Measurements from ENCODE around the gene DCAF8. TPM values are rescaled to one million over a fixed set of nuclear protein-coding genes. Genes with fewer than 3 reads are reported as not detected.

Gene DCAF8
- total RNA-seq, 1 donor from 2014 or later, result 87.3 TPM

DNA sequence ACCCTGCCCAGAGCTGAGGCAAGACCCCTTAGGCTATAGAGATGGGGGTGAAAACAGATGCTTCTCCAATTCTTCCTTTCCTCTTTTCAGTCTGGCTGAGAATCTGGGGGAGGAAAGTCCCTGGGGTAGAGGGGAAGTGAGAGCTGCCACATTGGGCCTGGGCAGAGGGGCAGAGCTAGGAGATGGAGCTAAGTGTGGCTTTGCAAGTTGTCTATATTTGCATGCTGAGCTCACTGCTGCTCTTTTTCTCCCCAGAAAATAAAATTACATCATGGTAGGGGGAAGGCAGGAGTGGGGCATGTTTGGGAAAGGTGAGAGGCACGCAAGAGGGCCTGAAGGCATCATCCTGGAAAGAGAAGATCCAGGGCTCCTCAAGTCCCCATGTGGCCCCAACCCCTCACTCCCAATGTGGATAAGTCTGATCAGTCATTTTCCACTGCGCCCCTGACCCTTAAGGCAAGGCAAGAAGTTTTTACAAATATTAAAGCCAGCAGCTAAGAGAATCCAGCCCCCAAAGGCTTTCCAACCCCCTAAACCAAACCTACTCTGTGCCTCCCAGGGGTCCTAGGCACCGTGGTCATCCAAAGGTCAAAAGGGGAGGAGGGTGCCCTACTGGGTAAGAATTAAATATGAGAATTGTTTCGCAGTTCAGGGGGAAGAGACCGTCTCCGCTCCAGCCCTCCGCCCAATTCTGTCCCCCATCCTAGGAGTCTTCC lies 57.7 kb downstream of the DCAF8 start:
- no peak for DNase-seq

DNA sequence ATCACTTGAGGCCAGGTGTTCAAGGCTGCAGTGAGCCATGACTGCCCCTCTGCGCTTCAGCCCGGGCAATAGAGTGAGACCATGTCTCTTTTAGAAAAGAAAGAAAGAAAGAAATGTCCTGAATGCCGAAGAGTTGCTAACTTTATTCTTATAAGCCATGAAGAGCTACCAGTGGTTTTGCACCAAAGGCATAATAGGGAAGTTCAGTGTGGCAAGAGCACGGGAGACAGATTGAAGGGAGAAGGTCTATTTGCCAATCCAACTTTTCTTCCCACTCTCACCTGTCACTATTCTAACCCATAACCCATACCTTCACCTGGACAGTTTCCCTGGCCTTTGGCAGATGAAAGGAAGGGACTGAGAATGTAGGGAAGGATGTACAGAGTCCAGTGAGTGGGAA lies 61.6 kb downstream of the DCAF8 start:
- no peak for DNase-seq

DNA sequence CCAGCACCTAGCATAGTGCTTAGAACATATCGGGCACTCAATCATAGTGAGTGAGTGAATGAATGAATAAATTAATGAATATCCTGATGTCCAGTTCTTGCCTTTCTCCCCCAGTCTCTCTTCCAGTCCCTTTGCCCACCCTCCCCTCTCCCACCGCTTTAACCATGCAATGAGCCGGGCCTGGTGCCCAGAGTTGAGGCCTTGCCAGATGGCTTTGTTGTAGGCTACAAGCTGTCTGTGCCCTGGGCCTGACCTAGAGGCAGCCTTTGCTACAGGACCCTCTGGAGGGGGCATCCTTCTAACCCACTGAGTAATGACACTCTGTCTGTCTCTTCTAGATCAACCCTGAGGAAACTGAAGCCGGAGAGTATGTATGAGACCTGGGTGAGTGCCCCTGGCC lies 65.1 kb downstream of the DCAF8 start:
- DNase-seq, result no peak

DNA sequence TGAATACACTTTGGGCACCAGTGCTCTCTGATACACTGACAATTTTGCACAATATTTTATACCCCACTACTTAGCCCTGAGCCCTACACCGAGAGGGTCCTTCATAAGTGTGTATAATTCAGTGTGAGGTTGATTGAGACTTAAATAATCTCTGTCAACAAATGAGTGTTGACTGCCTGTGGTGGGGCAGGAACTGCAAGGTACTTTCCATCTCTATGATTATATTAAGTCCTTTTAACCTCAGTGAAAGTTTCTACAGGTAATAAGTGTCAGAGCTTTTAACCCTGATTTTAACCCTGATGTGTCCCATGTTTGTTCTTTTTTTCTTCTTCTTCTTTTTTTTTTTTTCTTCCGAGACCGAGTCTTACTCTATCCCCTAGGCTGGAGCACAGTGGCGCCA lies 66.2 kb downstream of the DCAF8 start:
- no peak for DNase-seq

DNA sequence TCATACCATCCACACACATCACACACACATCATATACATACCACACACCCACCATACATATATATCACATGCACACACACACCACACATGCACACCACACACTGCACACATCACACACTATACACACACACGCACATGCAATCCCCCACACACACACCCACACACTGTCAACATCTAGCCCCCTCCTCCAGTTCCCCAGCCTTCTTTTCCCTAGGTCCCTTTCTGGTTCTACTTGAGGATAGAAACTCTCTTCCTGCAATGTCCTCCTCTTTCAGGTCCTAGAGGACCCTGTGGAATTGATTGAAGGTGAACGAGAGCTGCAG lies 67.7 kb downstream of the DCAF8 start:
- DNase-seq, result no peak

DNA sequence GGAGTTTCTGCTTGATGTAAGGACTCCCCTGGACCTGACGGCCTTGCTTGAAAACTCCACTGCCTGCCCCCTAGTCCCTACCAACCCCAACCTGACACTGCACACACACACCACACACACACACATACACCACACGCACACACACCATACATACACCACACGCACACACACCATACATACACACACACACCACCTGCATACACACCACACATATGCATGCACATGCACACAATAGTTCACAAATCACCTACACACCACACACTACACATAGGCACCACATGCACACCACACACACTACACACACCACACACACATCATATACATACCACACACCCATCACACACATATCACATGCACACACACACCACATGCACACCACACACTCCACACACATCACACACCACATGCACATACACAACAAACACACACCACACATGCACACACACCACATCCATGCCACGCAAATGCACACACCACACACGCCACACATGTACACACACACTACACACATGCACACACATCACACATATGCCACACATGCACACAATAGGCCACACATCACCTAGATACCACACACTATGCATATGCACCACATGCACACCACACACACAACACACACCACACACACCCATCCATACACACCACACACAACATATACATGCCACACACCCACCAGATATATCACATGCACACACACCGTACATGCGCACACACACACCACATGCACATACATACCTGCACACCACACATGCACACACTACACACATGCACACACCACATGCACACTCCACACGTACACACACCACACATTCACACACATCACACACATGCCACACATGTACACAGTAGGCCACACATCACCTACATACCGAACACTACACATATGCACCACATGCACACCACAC lies 68.3 kb downstream of the DCAF8 start:
- DNase-seq, result no peak

DNA sequence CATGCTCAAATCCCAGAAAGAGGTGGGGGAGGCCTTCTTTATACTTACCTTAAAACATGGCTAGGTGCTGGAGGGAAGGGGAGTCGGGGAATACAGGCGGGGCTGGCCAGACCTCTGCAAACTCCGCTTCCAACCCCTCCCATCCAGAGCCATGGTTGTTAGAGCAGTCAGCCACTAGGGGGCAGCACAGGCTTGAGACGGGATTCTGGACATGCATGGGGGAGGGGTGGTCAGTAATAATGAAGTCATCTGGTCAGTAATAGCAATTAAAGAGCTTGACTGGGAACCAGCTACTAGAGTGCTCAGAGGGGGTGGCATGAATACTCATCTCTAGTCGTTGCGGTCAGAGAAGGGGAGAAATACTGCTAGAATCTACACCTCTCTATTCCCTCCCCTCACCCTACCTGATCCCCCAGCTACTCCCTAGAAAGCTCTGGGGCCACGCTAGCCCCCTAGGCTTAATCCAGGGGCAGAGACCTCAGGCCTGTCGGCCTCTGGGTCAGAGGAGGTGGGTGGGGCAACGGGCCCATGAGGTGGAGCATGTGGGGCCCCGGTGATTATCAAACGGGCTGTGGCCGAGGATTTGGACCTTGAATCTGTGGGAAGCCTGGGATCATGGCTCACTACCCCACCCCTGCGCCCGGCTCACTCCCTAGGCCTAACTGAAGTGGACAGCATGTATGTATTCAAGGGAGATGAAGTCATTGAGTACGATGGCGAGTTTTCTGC lies 69.1 kb downstream of the DCAF8 start:
- DNase-seq, result peak; percentile 92

DNA sequence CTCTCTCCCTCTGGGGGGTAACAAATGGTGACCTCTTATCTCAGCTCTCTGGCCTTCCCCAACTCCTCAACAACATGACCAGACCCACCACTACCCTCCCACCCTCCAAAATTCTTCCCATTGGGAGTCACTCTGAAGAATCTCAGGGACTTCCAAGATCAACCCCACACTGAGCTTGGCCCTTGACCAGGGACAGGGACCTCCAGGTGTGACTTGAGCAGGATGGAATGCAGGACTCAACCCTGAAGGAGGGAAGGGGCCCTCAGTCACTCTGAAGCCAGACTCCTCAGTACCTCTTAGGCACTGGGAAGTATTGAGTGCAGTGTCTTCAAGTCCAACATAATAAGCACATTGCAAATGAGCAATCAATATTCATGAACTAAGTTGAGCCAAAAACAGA lies 70.1 kb downstream of the DCAF8 start:
- DNase-seq, result no peak

DNA sequence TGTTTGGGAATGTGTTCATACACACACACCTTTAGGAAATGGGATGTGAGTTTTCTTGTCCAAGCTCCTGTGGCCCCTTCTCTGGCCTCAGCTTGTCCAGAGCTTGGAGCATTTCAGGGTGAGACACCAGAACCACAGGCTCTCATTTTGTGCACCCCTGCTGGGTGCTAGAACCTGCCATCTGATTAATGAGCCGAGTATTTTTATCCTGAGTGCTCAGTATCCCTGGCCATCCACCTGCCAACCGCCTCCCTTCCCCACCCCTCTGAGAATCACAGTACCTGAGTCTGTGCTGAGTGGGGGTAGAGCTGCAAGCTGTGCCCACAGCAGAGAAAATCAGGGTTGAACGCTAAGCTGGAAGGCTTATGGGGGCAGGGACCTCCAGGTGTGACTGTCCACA lies 70.6 kb downstream of the DCAF8 start:
- DNase-seq, result no peak

DNA sequence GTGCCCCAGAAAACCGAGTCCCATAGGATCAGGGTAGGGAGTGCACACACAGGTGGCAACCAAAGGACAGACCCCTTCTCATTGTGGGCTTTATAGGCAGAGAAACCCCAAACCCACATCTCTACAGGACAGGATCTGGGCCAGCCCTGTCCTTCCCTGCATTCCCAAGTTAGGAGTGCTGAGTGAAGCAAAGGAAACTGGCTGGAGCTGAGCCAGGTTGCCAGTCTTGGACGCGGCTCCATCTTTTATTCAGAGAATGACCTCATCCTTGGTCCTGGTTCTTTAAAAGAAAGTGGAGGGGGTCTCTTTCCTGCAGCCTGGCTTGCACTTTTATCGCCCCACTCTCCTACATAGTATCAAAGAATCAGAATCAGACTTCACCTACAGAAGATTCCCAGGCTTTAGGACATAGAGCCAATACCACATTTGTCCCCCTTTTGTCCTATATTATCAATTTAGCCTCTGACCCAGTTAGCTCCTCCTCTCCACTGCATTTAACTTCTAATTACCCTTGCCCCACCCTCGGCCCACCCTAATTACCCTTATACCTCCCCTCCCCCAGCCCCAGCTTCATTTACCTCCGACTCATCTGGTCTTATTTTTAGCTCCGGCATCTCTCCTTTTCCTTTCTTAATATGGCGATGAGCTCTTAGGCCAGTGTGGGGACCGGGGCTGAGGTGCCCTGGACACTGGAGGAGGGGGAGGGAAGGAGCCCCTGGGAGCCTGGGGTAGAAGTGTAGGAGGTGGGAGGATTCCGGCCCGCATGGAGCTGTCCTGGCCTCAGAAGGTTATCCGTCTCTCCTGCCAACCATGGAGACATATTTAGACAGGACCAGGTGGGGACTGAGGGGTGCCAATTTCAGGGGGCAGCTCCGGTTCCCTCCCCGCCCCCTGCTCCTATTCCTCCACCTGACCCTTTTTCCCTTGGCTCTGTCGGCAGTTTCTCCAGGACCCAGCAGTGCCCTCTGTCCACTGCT lies 72.4 kb downstream of the DCAF8 start, which contains the start of gene CASQ1:
Gene CASQ1, plus strand, starts transcription at position 927 of the 977 bp plus-strand sequence. CDS start 177 bp downstream, outside the sequence.
- DNase-seq, result peak; percentile 78

DNA sequence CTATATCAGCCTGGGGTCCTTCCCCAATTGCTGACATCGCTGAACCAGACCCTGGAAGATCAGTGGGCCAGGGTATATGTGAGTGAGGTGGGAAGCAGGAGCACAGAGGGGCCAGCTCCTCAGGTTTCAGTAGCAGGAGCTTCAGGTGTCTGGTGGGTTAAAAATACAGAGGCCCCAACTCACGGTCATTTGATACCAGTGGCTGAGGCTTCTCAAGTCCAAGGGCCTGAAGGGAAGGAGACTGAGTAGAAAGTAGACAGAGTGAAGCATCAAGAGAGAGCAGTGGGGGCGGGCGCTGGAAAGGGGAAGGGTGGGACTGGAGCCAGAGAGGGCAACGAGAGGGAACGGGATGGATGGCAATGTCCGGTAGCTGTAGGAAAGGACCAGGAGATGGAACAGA lies 74.0 kb downstream of the DCAF8 start:
- no peak for DNase-seq

DNA sequence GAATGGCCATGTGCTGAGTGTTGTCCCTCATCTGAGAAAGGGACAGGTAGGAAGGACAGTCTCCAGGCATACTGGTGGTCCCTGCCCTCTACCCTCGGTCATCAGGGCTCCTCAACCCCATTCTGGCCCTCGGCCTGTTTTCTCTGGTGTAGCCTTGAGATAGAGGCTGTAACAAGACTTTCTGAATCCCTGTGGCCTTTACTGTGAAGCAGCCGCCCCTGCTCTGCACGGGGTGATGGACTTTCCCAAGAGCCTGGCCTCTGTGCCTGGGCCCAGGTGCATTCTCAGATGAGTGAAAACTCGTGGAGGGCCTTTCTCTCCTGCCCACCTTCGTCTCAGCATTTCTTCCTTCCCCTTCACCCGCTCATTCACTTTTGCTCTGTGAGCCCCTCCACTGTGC lies 74.9 kb downstream of the DCAF8 start:
- no peak for DNase-seq

DNA sequence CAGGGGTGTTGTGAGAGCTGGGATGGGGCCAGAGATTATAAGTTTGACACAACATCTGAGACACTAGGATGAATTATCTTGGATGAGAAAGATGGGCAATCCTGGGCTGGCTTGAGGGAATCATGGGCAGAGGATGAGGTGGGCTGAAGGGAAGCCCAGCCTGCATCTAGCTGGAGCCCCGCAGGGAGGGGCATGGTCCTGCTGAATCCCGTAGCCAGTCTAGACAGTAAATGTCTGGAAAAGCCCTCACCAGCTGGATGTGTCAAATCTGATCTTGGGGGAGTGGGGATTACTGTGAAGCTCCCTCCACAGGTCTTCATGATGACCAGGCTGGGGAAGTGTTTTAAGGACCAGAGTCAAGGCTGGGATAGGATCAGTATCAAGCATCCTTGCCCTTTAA lies 75.6 kb downstream of the DCAF8 start:
- DNase-seq, result no peak

DNA sequence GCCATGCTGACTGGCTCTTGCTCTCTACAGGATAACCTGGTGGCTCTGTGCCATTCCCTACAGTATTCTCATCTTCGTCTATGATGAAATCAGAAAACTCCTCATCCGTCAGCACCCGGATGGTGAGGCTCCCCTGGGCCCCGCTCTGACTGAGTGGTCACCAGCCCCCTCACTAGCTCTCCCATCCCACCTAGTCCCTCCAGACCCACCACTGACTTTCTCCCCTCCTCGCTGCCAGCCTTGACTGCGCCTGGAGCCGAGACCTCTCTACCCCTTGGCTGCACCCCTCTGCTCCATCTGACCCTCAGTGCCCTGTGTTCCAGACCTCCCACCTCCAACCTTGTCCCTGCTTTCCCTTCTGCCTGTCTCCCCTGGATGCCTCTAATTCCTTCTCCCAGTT lies 76.1 kb downstream of the DCAF8 start:
- DNase-seq, result no peak

DNA sequence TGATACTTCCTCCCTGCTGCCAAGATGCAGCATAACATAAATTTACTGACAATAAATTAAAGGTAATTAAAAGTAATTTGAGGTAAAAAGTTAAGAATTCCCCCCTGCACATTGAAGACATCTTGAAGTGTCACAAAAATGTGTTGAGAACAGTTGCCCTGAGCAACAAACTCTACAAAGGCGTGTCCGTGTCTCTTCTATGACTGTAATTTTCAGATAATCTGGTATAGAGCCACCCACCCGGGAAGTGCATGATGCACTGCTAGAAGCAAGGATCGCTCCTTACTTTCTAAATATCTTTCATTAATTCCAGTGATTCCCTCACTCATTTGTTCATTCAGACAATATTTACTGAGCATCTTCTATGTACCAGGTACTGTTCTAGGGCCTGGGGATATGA lies 83.0 kb downstream of the DCAF8 start:
- DNase-seq, result no peak

DNA sequence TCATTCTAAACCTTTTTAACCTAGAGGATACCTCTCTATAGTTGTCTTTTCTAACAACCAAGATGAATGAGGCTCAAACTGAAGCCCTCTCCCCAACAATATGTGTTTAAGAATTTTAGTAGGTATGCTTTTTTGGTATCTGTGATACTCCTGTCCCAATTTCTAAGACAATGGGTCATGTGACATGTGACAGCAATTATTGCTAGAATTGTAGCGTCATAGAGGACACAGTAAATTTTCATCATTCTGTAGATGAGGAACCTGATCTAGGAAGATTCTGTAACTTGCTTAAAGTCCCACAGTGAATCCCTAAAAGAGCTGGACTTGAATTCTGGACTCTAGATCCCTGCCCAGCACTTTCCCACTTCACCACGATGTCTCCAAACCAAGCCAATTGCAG lies 83.6 kb downstream of the DCAF8 start:
- no peak for DNase-seq

DNA sequence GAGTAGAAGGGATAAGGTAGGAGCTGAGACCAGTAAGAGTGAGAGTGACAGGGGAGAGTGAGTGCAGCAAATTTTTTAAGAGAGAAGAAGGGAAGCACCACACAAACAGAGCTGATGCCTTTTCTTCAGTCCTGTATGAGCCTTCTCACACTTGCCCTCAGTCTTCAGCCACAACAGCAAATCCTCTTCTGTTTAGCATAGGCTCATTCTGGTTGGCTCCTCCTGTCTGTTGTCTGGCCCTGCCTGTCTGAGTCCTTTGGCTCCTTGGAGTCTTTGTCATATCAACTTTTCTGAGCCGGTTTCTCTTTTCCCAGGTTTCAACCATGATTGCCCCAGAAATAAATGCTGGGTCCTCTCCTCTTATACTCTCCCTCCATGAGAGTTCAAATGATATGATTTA lies 84.7 kb downstream of the DCAF8 start:
- DNase-seq, result no peak

DNA sequence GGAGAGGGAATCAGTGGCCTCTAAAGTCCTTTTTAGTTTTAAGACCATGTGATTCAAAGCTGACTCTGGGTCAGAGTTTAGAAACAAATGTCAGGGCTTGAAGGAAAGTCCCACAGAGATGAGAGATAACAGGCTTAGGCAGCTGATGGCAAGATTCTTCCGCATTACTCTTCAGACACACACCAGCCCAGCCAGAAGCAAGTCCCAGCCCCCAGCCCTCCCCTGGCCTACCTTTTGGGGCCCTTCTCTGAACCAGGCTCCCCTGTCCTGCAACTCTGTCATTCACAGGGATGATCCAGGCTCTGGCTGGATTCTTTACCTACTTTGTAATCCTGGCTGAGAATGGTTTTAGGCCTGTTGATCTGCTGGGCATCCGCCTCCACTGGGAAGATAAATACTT lies 85.1 kb downstream of the DCAF8 start:
- no peak for DNase-seq

DNA sequence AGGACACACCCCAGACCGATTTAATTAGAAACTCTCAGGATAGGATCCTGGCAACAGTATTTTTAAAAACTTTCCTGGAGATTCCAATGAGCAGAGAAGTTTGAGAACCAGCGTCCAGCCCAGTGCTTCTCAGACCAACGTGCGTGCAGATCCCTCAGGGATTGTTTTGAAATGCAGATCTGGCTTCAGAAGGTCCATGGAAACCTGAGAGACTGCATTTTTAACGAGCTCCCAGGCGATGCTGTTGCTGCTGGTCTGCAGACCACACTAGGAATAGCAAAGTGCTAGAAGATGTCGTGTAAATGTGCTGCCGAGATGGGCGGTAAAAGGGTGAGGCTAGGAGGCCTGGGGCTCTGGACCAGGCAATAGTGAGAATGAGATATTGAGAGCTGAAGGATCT lies 90.4 kb downstream of the DCAF8 start:
- DNase-seq, result no peak

DNA sequence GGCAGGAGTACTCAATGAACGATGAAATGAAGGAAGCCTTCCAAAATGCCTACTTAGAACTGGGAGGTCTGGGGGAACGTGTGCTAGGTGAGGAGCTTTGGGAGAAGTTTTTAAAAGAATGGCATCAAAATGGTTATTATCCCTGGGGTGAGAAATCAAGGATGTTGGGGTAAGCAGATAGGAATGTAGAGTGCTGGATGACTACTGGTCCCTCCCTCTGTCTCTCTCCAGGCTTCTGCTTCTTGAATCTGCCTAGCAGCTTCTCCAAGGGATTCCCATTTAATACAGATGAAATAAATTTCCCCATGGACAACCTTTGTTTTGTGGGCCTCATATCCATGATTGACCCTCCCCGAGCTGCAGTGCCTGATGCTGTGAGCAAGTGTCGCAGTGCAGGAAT lies 91.0 kb downstream of the DCAF8 start:
- no peak for DNase-seq

DNA sequence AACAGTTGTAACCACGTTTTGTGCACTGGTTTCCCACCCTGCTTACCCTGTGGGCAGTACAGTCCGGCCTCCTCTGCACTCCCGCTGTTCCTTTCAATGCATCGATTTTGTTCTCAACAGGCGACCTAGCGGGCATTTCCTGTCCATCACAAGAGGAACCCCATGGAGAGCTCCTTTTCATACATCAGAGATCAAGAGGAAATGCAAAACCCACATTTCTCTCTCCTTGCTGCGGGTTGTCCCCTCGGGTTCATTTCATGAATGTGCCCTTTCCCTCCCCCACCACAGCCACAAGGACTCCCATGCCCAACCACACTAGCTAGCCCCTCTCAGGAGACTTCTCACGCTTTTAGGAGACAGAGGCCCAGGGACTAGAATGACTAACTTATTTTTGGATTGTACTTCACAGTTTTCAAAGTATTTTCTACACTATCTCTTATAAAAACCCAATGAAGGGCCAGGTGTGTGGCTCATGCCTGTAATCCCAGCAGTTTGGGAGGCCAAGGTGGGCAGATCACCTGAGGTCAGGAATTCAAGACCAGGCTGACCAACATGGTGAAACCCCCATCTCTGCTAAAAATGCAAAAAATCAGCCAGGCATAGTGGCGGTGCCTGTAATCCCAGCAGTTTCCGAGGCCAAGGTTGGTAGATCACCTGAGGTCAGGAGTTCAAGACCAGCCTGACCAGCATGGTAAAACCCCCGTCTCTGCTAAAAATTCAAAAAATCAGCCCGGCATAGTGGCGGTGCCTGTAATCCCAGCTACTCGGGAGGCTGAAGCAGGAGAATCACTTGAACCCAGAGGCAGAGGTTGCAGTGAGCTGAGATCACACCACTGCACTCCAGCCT lies 92.6 kb downstream of the DCAF8 start:
- no peak for DNase-seq

Measured in dermis blood vessel endothelial cell (primary cell).